Loucy (cell line): ENCODE results near the gene ZIM2.

Source experiments
- H2AFZ ChIP-seq: fragments of 200-600 bp; sonication (generic); 2 replicates; pipeline ENCODE4 v1.6.0; 2016; ENCODE audit warnings: antibody characterized with exemption, mild to moderate bottlenecking, low read length, moderate library complexity
- H3F3A ChIP-seq: fragments of 200-600 bp; 2 replicates; pipeline ENCODE4 v1.6.0; 2016; ENCODE audit warnings: antibody characterized with exemption, low read depth, mild to moderate bottlenecking
- H3K27me3 ChIP-seq: fragments of 200-600 bp; sonication (generic); 2 replicates; pipeline ENCODE4 v1.6.1; 2014; ENCODE audit warnings: low read length, mild to moderate bottlenecking; ENCODE audit not compliant: insufficient read depth, poor library complexity, severe bottlenecking
- H3K36me3 ChIP-seq: fragments of 200-600 bp; sonication (generic); 2 replicates; pipeline ENCODE4 v1.6.1; 2016; ENCODE audit warnings: low read length; ENCODE audit not compliant: insufficient read depth
- H3K4me1 ChIP-seq: fragments of 200-600 bp; sonication (generic); 2 replicates; pipeline ENCODE4 v1.5.1; 2014; ENCODE audit warnings: low read length, mild to moderate bottlenecking; ENCODE audit not compliant: insufficient read depth, poor library complexity, severe bottlenecking
- H3K4me2 ChIP-seq: fragments of 200-600 bp; sonication (generic); 2 replicates; pipeline ENCODE4 v1.6.0; 2014; ENCODE audit warnings: antibody characterized with exemption, low read length, low read depth, mild to moderate bottlenecking; ENCODE audit not compliant: poor library complexity, severe bottlenecking
- H3K4me3 ChIP-seq: fragments of 200-600 bp; sonication (generic); 2 replicates; pipeline ENCODE4 v1.5.1; 2014; ENCODE audit warnings: low read length, mild to moderate bottlenecking, mixed read lengths; ENCODE audit not compliant: poor library complexity, severe bottlenecking
- H3K79me2 ChIP-seq: fragments of 200-600 bp; sonication (generic); 2 replicates; pipeline ENCODE4 v1.6.1; 2014; ENCODE audit warnings: low read length; ENCODE audit not compliant: insufficient read depth
- H3K9ac ChIP-seq: fragments of 200-600 bp; sonication (generic); 2 replicates; pipeline ENCODE4 v1.6.0; 2014; ENCODE audit warnings: mild to moderate bottlenecking, low read depth, low read length, moderate library complexity; ENCODE audit not compliant: poor library complexity, severe bottlenecking
- H3K9me2 ChIP-seq: fragments of 200-600 bp; sonication (generic); replicated peaks from 2 replicates; pipeline ENCODE4 v1.6.1; 2016; ENCODE audit warnings: low read depth, low read length, mixed read lengths
- H3K9me3 ChIP-seq: fragments of 200-600 bp; sonication (generic); 2 replicates; pipeline ENCODE4 v1.6.1; 2014; ENCODE audit warnings: mild to moderate bottlenecking, antibody characterized with exemption, low read length, low read depth; ENCODE audit not compliant: insufficient read depth
- H4K20me1 ChIP-seq: fragments of 200-600 bp; sonication (generic); 2 replicates; pipeline ENCODE4 v1.6.0; 2014; ENCODE audit warnings: antibody characterized with exemption, low read length, mild to moderate bottlenecking; ENCODE audit not compliant: insufficient read depth, poor library complexity, severe bottlenecking
- EZH2phosphoT487 ChIP-seq: fragments of 200-600 bp; IDR thresholded peaks from 2 replicates; pipeline ENCODE4 v1.6.1; 2018; ENCODE audit warnings: antibody characterized with exemption, mild to moderate bottlenecking, moderate library complexity, borderline replicate concordance
- TF ChIP-seq, protein P1 (sequence below): fragments of 200-600 bp; sonication (generic); conservative IDR thresholded peaks from 2 replicates; pipeline ENCODE4 v1.5.1; 2014; ENCODE audit warnings: mild to moderate bottlenecking, antibody characterized with exemption, low read length

Gene ZIM2

DNA sequence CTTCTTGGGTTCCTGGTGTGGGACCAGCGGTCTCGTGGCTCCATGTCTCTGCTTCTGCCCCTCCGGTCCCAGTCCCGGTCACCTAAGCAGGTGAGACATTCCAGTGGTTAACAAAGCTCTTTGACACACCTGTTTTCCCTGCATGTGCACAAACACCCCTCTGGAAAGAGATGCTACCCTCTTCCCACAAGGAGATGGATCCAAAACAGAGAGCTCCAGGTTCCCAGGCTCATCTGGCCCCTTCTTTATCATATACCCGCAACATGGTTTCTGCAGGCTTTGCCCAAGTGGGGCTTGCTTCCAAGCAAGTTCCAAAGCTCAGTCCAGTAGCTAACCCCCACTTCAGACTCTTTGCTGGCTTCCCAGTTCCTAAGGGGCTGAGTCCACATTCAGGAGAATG is 17.8 kb downstream of the ZIM2 start:
- Histone ChIP-seq H3K9me3 (peaks cover 12% of the 10 kb centered on the region; the same call in 1 of the 2 replicates), H3K4me2 (no peak overlapping the region), H3K9ac (no peak overlapping the region), H3K27me3 (no peaks in the 10 kb centered on the region), H2AFZ (no peak overlapping the region), H3K4me3 (no peak overlapping the region), H3K36me3 (no peaks in the 10 kb centered on the region), H4K20me1 (no peaks in the 10 kb centered on the region), H3K4me1 (no peaks in the 10 kb centered on the region), H3F3A (no peaks in the 10 kb centered on the region), H3K79me2 (no peaks in the 10 kb centered on the region), H3K9me2 (no peaks in the 10 kb centered on the region)
- no peak for TF ChIP-seq EZH2phosphoT487
- TF ChIP-seq, protein P1, sequence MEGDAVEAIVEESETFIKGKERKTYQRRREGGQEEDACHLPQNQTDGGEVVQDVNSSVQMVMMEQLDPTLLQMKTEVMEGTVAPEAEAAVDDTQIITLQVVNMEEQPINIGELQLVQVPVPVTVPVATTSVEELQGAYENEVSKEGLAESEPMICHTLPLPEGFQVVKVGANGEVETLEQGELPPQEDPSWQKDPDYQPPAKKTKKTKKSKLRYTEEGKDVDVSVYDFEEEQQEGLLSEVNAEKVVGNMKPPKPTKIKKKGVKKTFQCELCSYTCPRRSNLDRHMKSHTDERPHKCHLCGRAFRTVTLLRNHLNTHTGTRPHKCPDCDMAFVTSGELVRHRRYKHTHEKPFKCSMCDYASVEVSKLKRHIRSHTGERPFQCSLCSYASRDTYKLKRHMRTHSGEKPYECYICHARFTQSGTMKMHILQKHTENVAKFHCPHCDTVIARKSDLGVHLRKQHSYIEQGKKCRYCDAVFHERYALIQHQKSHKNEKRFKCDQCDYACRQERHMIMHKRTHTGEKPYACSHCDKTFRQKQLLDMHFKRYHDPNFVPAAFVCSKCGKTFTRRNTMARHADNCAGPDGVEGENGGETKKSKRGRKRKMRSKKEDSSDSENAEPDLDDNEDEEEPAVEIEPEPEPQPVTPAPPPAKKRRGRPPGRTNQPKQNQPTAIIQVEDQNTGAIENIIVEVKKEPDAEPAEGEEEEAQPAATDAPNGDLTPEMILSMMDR = no peak

DNA sequence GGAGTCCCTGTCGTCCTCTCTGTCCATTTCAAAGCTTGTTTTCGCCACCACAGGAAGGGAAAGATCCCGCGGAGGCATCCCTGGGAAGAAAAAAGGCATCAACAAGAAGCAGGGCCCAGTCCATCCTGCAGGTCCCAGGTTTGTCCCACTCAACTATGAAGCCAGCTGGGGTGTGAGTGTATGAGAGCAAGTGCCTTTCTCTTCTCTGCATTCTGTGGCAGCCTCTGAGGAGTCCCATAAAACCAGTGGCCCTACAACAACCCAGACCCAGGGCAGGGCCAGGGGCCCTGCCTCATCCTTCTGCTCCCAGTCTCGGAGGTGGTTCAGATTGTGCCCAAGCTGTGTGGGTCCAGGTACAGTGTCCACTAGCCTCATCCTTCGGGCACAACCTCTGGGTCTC is 18.9 kb downstream of the ZIM2 start:
- no peak overlapping the region for H3K4me2 ChIP-seq
- no peaks in the 10 kb centered on the region for H3K4me1 ChIP-seq
- no peaks in the 10 kb centered on the region for H4K20me1 ChIP-seq
- H3K27me3 ChIP-seq = no peaks in the 10 kb centered on the region
- H3K36me3 ChIP-seq = no peaks in the 10 kb centered on the region
- H3K79me2 ChIP-seq = no peaks in the 10 kb centered on the region
- TF ChIP-seq, protein P1 = no peak
- TF ChIP-seq EZH2phosphoT487 = no peak
- H3K9me2 ChIP-seq = no peaks in the 10 kb centered on the region
- H3K9me3 ChIP-seq = peaks cover 12% of the 10 kb centered on the region; the same call in 1 of the 2 replicates
- H2AFZ ChIP-seq = no peak overlapping the region
- no peak overlapping the region for H3K9ac ChIP-seq
- H3K4me3 ChIP-seq = no peak overlapping the region
- H3F3A ChIP-seq = no peaks in the 10 kb centered on the region

DNA sequence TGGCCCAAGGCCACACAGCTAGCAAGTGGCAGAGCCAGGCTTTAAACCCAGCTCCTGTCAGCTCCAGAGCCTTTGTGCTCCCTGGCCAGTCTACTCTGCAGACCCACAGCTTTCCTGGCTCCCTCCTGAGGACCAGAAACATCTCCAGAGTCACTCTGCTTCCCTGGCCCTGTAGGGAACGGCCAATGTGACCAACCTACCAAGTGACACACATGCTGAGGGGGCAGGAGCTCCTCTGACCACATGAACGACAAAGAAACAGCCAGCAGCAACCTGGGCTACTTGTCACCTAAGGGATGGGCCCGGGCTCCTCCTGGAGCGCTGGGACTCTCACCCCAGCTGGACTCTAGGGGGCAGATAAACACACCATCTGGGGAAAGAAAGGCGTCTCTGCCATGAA is 19.3 kb downstream of the ZIM2 start:
- no peaks in the 10 kb centered on the region for H3F3A ChIP-seq
- no peak overlapping the region for H3K4me2 ChIP-seq
- no peaks in the 10 kb centered on the region for H3K27me3 ChIP-seq
- H3K9me3 ChIP-seq = peaks cover 12% of the 10 kb centered on the region; the same call in 1 of the 2 replicates
- no peaks in the 10 kb centered on the region for H3K9me2 ChIP-seq
- H3K4me3 ChIP-seq = no peak overlapping the region
- no peaks in the 10 kb centered on the region for H3K79me2 ChIP-seq
- H3K36me3 ChIP-seq = no peaks in the 10 kb centered on the region
- no peak overlapping the region for H3K9ac ChIP-seq
- no peaks in the 10 kb centered on the region for H4K20me1 ChIP-seq
- no peaks in the 10 kb centered on the region for H3K4me1 ChIP-seq
- TF ChIP-seq EZH2phosphoT487 = no peak
- TF ChIP-seq, protein P1 = no peak
- H2AFZ ChIP-seq = no peak overlapping the region
